ENCODE data around the gene UCKL1.
A peak's percentile ranks its signal among the peaks of the same experiment; 100 is the strongest.
"Not testable (repeated sequence)": the region's sequence is repeated elsewhere in the genome, so short reads cannot be mapped to it uniquely, and the experiment has no call there.

Gene UCKL1

GRCh38 chr20:63978319-63979228 lies 22.4 kb upstream of the UCKL1 start:
- FAIRE-seq (peak; percentile 82), DNase-seq (ENCODE audit: insufficient read length) (peak; percentile 65)
- TF ChIP-seq POLR2A (IDR thresholded peaks at IDR 0.05; ENCODE audit: low read depth, low read length) (peak; percentile 64), TAF1 (IDR thresholded peaks at IDR 0.05; ENCODE audit: borderline replicate concordance, low read depth, low read length) (0 out of 2 replicates have a peak, but pooled peaks have one; percentile 23), POLR2AphosphoS5 (IDR thresholded peaks at IDR 0.05; ENCODE audit: low read depth, low read length) (no peak)

- DNase-seq (ENCODE audit: insufficient read length) (no peak), FAIRE-seq (no peak)
- TF ChIP-seq POLR2A (IDR thresholded peaks at IDR 0.05; ENCODE audit: low read depth, low read length), result no peak
- no peak for TF ChIP-seq TAF1 (IDR thresholded peaks at IDR 0.05; ENCODE audit: borderline replicate concordance, low read depth, low read length)
- peak; percentile 26; the same call in 1 of the 2 replicates for TF ChIP-seq POLR2AphosphoS5 (IDR thresholded peaks at IDR 0.05; ENCODE audit: low read depth, low read length)
Observed at GRCh38 chr20:63977739-63978276, 21.6 kb upstream of the UCKL1 start.

GRCh38 chr20:63976980-63977738 lies 20.9 kb upstream of the UCKL1 start:
- FAIRE-seq, result no peak

GRCh38 chr20:63976511-63976910 lies 20.3 kb upstream of the UCKL1 start:
- DNase-seq (ENCODE audit: insufficient read length); FAIRE-seq: not testable (repeated sequence)

More at GRCh38 chr20:63976980-63977738, 20.9 kb upstream of the UCKL1 start:
- TF ChIP-seq POLR2A (IDR thresholded peaks at IDR 0.05; ENCODE audit: low read depth, low read length) (no peak; the same call in 1 of the 2 replicates), TAF1 (IDR thresholded peaks at IDR 0.05; ENCODE audit: borderline replicate concordance, low read depth, low read length) (no peak), POLR2AphosphoS5 (IDR thresholded peaks at IDR 0.05; ENCODE audit: low read depth, low read length) (no peak)
- no peak for DNase-seq (ENCODE audit: insufficient read length)

- FAIRE-seq, result no peak
- no peak for TF ChIP-seq POLR2A (IDR thresholded peaks at IDR 0.05; ENCODE audit: low read depth, low read length)
- TF ChIP-seq TAF1 (IDR thresholded peaks at IDR 0.05; ENCODE audit: borderline replicate concordance, low read depth, low read length), result no peak
- TF ChIP-seq POLR2AphosphoS5 (IDR thresholded peaks at IDR 0.05; ENCODE audit: low read depth, low read length), result no peak
- DNase-seq (ENCODE audit: insufficient read length), result peak; percentile 23
Observed at GRCh38 chr20:63974402-63975200, 18.4 kb upstream of the UCKL1 start.

- FAIRE-seq (peak; percentile 68), DNase-seq (ENCODE audit: insufficient read length) (peak; percentile 93)
- no peak for TF ChIP-seq POLR2AphosphoS5 (IDR thresholded peaks at IDR 0.05; ENCODE audit: low read depth, low read length)
- TF ChIP-seq TAF1 (IDR thresholded peaks at IDR 0.05; ENCODE audit: borderline replicate concordance, low read depth, low read length), result no peak
- no peak for TF ChIP-seq POLR2A (IDR thresholded peaks at IDR 0.05; ENCODE audit: low read depth, low read length)
Observed at GRCh38 chr20:63973636-63974401, 17.6 kb upstream of the UCKL1 start.

- FAIRE-seq (no peak), DNase-seq (ENCODE audit: insufficient read length) (no peak)
- TF ChIP-seq POLR2A (IDR thresholded peaks at IDR 0.05; ENCODE audit: low read depth, low read length) (no peak), TAF1 (IDR thresholded peaks at IDR 0.05; ENCODE audit: borderline replicate concordance, low read depth, low read length) (no peak), POLR2AphosphoS5 (IDR thresholded peaks at IDR 0.05; ENCODE audit: low read depth, low read length) (no peak)
Observed at GRCh38 chr20:63973160-63973479, 16.9 kb upstream of the UCKL1 start.

GRCh38 chr20:63972312-63973159 lies 16.3 kb upstream of the UCKL1 start:
- TF ChIP-seq POLR2AphosphoS5 (IDR thresholded peaks at IDR 0.05; ENCODE audit: low read depth, low read length) (peak; percentile 68; the same call in 1 of the 2 replicates), TAF1 (IDR thresholded peaks at IDR 0.05; ENCODE audit: borderline replicate concordance, low read depth, low read length) (no peak), POLR2A (IDR thresholded peaks at IDR 0.05; ENCODE audit: low read depth, low read length) (no peak; the same call in 1 of the 2 replicates)
- DNase-seq (ENCODE audit: insufficient read length) (no peak), FAIRE-seq (no peak)

- FAIRE-seq; DNase-seq (ENCODE audit: insufficient read length): not testable (repeated sequence)
Observed at GRCh38 chr20:63971960-63972311, 15.7 kb upstream of the UCKL1 start.

Data from GM12892 (cell line).